ENCODE results near the gene SPACA4. TPM values are rescaled to one million over a fixed set of nuclear protein-coding genes. Genes with fewer than 3 reads are reported as not detected.

Gene SPACA4
- total and polyA plus RNA-seq, 10 of the 15 experiments (the other 5 are each of a cell fraction or from before 2014, with no cell fraction given) = not detected

DNA sequence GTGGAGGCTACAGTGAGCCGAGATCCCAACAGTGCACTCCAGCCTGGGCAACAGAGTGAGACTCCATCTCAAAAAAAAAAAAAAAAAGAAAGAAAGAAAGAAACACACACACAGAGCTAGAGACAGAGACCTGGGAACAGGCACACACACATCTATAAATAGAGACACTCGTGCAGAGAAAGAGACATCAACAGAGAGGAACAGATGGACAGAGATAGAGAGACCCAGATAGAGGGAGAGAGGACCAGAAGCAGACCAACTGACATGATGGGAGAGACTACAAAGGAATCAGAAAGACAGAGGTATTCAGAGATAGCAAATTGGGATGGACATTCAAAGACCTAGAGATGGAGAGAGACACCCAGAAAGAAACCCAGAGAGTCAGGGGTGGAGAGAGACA lies 41.6 kb downstream of the SPACA4 start:
- Histone ChIP-seq H3K27me3 (replicated peaks in 1 of 2; ENCODE audit: control insufficient read depth in 2 of 2, insufficient read depth in 2 of 2, low read length in 1 of 2) (no peaks in the 10 kb centered on the region), H3K4me1 (ENCODE audit: control insufficient read depth, insufficient read depth, low read length) (peaks cover 25% of the 10 kb centered on the region), H3K79me2 (ENCODE audit: control insufficient read depth, insufficient read depth, low read length) (no peaks in the 10 kb centered on the region), H3K4me3 (no peak overlapping the region), H3K9me3 (replicated peaks; ENCODE audit: control insufficient read depth, insufficient read depth, low read length) (no peaks in the 10 kb centered on the region), H3K9ac (ENCODE audit: control insufficient read depth, insufficient read depth, low read length) (no peak overlapping the region), H2AFZ (ENCODE audit: control insufficient read depth, low read depth, low read length) (no peak overlapping the region), H3K36me3 (ENCODE audit: control insufficient read depth in 2 of 2, insufficient read depth in 2 of 2, low read length in 1 of 2) (no peaks in the 10 kb centered on the region), H3K4me2 (ENCODE audit: control insufficient read depth, insufficient read depth) (no peak overlapping the region), H3K27ac (ENCODE audit: control insufficient read depth, insufficient read depth) (no peak overlapping the region), H4K20me1 (ENCODE audit: control insufficient read depth, insufficient read depth) (no peaks in the 10 kb centered on the region)
- in situ Hi-C loops (cut with MboI) = loop anchor here (5.0 to 25.0 kb wide), 2 partner anchors 189 to 1239 kb away; partner anchors contain the start of genes AKT1S1, HSD17B14, IL4I1 and TBC1D17
- 50% methylated on average over 2 of the region's 2 CpGs for WGBS (ENCODE audit: insufficient coverage, insufficient replicate concordance, low lambda C conversion rate, missing lambda C conversion rate)
- DNase-seq (ENCODE audit: low read depth, low spot score) (no peak), ATAC-seq (no peak), FAIRE-seq (no peak)
- POLR2A ChIA-PET = interaction anchor here (0.6 kb wide), 1 partner anchor 12 kb away, joined by 6 read pairs; no protein-coding TSS in a partner anchor
- no peak for TF ChIP-seq NFYA (IDR thresholded peaks at IDR 0.05; ENCODE audit: borderline replicate concordance, low read depth, low read length)
- no peak for TF ChIP-seq MEF2B (IDR thresholded peaks at IDR 0.05; ENCODE audit: partially characterized antibody, poor library complexity, severe bottlenecking)
- TF ChIP-seq MTA3 (IDR thresholded peaks at IDR 0.05; ENCODE audit: borderline replicate concordance, low read length) = no peak
- SMC1A ChIA-PET (ENCODE audit: uncharacterized antibody, unreplicated experiment) = no interaction called here
- no TSS peak for BruUV-seq (replicated peaks)
- CTCF ChIA-PET = no interaction called here
- RAD21 ChIA-PET (ENCODE audit: unreplicated experiment) = interaction anchor here (0.6 kb wide), 1 partner anchor 192 kb away, joined by 3 read pairs; no protein-coding TSS in a partner anchor
- intact Hi-C loops (cut with micrococcal nuclease; ENCODE audit: unreplicated experiment) = loop anchor here (5.0 kb wide), 1 partner anchor 189 kb away; the partner anchor contains the start of gene HSD17B14

DNA sequence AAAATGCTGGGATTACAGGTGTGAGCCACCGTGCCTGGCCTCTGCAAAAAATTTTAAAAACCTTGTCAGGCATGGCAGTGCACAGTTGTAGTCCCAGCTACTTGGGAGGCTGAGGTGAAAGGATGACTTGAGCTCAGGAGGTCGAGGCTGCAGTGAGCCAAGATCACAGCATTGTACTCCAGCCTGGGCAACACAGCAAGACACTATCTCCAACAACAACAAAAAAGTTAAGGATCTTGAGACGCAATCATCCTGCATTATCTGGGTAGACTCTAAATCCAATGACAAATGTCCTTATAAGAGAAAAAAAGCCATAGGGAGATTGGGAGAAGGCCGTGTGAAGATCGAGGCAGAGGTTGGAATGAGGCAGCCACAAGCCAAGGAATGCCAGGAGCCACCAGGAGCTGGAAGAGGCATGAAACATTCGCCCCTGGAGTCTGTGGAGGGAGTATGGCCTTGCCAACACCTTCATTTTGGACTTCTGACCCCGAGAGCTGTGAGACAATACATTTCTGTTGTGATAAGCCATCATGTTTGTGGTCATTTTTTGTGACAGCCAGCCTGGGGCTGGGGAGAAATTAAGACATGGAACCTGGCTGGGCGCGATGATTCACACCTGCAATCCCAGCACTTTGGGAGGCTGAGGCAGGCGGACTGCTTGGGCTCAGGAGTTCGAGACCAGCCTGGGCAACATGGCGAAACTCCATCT lies 44.6 kb downstream of the SPACA4 start:
- H3K27me3 ChIP-seq (replicated peaks in 1 of 2; ENCODE audit: control insufficient read depth in 2 of 2, insufficient read depth in 2 of 2, low read length in 1 of 2) = no peaks in the 10 kb centered on the region
- CTCF ChIA-PET = interaction anchor here (0.6 to 1.5 kb wide), 5 partner anchors 25 to 571 kb away, joined by 3 to 5 read pairs (median 3); partner anchors contain the start of gene RUVBL2
- no peak for TF ChIP-seq ASH2L (IDR thresholded peaks at IDR 0.05; ENCODE audit: borderline replicate concordance, low read depth)
- no peak for TF ChIP-seq PAX8 (IDR thresholded peaks at IDR 0.05)
- no peak for TF ChIP-seq JUNB (IDR thresholded peaks at IDR 0.05)
- TF ChIP-seq, protein P1, sequence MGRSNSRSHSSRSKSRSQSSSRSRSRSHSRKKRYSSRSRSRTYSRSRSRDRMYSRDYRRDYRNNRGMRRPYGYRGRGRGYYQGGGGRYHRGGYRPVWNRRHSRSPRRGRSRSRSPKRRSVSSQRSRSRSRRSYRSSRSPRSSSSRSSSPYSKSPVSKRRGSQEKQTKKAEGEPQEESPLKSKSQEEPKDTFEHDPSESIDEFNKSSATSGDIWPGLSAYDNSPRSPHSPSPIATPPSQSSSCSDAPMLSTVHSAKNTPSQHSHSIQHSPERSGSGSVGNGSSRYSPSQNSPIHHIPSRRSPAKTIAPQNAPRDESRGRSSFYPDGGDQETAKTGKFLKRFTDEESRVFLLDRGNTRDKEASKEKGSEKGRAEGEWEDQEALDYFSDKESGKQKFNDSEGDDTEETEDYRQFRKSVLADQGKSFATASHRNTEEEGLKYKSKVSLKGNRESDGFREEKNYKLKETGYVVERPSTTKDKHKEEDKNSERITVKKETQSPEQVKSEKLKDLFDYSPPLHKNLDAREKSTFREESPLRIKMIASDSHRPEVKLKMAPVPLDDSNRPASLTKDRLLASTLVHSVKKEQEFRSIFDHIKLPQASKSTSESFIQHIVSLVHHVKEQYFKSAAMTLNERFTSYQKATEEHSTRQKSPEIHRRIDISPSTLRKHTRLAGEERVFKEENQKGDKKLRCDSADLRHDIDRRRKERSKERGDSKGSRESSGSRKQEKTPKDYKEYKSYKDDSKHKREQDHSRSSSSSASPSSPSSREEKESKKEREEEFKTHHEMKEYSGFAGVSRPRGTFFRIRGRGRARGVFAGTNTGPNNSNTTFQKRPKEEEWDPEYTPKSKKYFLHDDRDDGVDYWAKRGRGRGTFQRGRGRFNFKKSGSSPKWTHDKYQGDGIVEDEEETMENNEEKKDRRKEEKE (IDR thresholded peaks at IDR 0.05) = no peak
- no peak for TF ChIP-seq BCL11A (IDR thresholded peaks at IDR 0.05; ENCODE audit: low read depth, low read length)
- no peak for TF ChIP-seq NBN (IDR thresholded peaks at IDR 0.05)
- TF ChIP-seq, protein P2, sequence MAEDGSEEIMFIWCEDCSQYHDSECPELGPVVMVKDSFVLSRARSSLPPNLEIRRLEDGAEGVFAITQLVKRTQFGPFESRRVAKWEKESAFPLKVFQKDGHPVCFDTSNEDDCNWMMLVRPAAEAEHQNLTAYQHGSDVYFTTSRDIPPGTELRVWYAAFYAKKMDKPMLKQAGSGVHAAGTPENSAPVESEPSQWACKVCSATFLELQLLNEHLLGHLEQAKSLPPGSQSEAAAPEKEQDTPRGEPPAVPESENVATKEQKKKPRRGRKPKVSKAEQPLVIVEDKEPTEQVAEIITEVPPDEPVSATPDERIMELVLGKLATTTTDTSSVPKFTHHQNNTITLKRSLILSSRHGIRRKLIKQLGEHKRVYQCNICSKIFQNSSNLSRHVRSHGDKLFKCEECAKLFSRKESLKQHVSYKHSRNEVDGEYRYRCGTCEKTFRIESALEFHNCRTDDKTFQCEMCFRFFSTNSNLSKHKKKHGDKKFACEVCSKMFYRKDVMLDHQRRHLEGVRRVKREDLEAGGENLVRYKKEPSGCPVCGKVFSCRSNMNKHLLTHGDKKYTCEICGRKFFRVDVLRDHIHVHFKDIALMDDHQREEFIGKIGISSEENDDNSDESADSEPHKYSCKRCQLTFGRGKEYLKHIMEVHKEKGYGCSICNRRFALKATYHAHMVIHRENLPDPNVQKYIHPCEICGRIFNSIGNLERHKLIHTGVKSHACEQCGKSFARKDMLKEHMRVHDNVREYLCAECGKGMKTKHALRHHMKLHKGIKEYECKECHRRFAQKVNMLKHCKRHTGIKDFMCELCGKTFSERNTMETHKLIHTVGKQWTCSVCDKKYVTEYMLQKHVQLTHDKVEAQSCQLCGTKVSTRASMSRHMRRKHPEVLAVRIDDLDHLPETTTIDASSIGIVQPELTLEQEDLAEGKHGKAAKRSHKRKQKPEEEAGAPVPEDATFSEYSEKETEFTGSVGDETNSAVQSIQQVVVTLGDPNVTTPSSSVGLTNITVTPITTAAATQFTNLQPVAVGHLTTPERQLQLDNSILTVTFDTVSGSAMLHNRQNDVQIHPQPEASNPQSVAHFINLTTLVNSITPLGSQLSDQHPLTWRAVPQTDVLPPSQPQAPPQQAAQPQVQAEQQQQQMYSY (CRISPR knock-in tag; IDR thresholded peaks at IDR 0.05) = no peak

More for the DNA sequence above, 44.6 kb downstream of the SPACA4 start:
- no peak for FAIRE-seq
- ChIA-PET RAD21 (ENCODE audit: unreplicated experiment) (interaction anchor here (1.0 kb wide), 1 partner anchor 12 kb away, joined by 3 read pairs; no protein-coding TSS in a partner anchor), POLR2A (interaction anchor here (0.7 kb wide), 1 partner anchor 319 kb away, joined by 3 read pairs; no protein-coding TSS in a partner anchor), SMC1A (ENCODE audit: uncharacterized antibody, unreplicated experiment) (interaction anchor here (0.5 to 1.5 kb wide), 2 partner anchors 62 to 144 kb away, joined by 3 to 4 read pairs; no protein-coding TSS in a partner anchor)
- Histone ChIP-seq H3K9ac (ENCODE audit: control insufficient read depth, insufficient read depth, low read length) (no peak overlapping the region), H3K79me2 (ENCODE audit: control insufficient read depth, insufficient read depth, low read length) (no peaks in the 10 kb centered on the region), H3K36me3 (ENCODE audit: control insufficient read depth in 2 of 2, insufficient read depth in 2 of 2, low read length in 1 of 2) (no peaks in the 10 kb centered on the region), H3K4me1 (ENCODE audit: control insufficient read depth, insufficient read depth, low read length) (peaks cover 15% of the 10 kb centered on the region), H3K4me2 (ENCODE audit: control insufficient read depth, insufficient read depth) (no peak overlapping the region), H3K9me3 (replicated peaks; ENCODE audit: control insufficient read depth, insufficient read depth, low read length) (no peaks in the 10 kb centered on the region), H4K20me1 (ENCODE audit: control insufficient read depth, insufficient read depth) (no peaks in the 10 kb centered on the region), H3K4me3 (no peak overlapping the region), H2AFZ (ENCODE audit: control insufficient read depth, low read depth, low read length) (peak overlapping the region; percentile 10), H3K27ac (ENCODE audit: control insufficient read depth, insufficient read depth) (no peak overlapping the region)
- 79% methylated on average over 12 of the region's 12 CpGs for WGBS (ENCODE audit: insufficient coverage, insufficient replicate concordance, low lambda C conversion rate, missing lambda C conversion rate)
- DNase-seq (ENCODE audit: low read depth, low spot score) = no peak
- no TSS peak for BruUV-seq (replicated peaks)
- in situ Hi-C loops (cut with MboI) (no loop called here), intact Hi-C loops (cut with micrococcal nuclease; ENCODE audit: unreplicated experiment) (no loop called here)
- ATAC-seq = no peak

All from GM12878 (cell line).